ENCODE data around the gene JAK3.

DNA sequence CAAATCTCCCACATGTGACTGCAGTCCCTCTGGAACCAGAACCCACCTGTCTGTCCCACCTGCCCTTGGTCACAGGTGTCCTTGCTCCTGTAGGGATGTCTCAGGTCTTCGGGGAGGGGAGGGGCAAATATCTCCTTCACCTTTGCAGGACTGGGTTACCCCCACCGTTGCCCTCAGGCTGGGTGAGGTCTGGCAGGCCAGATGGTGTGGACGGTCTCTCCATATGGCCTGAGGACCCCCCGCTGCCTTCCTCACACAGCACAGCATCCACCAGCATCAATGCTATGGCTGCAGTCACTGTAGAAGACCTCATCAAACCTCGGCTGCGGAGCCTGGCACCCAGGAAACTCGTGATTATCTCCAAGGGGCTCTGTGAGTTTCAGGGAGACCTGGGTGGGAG, 33.9 kb upstream of the JAK3 start:
- TF ChIP-seq, protein P1, sequence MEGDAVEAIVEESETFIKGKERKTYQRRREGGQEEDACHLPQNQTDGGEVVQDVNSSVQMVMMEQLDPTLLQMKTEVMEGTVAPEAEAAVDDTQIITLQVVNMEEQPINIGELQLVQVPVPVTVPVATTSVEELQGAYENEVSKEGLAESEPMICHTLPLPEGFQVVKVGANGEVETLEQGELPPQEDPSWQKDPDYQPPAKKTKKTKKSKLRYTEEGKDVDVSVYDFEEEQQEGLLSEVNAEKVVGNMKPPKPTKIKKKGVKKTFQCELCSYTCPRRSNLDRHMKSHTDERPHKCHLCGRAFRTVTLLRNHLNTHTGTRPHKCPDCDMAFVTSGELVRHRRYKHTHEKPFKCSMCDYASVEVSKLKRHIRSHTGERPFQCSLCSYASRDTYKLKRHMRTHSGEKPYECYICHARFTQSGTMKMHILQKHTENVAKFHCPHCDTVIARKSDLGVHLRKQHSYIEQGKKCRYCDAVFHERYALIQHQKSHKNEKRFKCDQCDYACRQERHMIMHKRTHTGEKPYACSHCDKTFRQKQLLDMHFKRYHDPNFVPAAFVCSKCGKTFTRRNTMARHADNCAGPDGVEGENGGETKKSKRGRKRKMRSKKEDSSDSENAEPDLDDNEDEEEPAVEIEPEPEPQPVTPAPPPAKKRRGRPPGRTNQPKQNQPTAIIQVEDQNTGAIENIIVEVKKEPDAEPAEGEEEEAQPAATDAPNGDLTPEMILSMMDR (IDR thresholded peaks at IDR 0.05 in 8 of 11, conservative IDR thresholded peaks at IDR 0.05 in 3 of 11), result no peak
- TF ChIP-seq POLR2A (IDR thresholded peaks at IDR 0.05) (no peak), POLR2AphosphoS5 (IDR thresholded peaks at IDR 0.05) (no peak)

All from spleen (tissue), 7 donors.